AG08395 (cell line): ENCODE results near the gene FIGNL2.
"Not testable (repeated sequence)": the region's sequence is repeated elsewhere in the genome, so short reads cannot be mapped to it uniquely, and the experiment has no call there.

ENCODE experiments used
- DNase-seq: peaks from one replicate; pipeline ENCODE4 v3.0.0; 2012; ENCODE audit warnings: mixed read lengths, low spot score

FIGNL2 gene

DNA sequence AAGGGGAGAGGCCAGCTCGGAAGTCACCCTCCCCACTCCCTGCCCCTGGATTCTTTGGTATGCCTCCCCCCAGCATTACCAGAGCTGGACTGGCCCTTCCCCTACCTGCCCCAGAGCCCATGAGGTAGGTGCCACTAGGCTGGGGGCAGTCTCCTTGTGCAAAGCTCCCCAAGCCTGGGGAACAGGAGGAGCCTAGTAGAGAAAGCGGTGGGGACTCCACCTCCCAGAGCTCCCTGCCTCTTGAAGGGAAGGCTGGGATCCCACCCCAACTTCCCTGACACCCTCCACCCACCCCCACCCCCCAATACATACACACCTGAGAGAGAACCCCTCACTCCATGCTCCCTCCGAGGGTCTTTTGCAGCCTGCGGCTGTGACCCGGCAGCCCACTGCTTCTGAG lies 30.4 kb downstream of the FIGNL2 start:
- DNase-seq: no peak

DNA sequence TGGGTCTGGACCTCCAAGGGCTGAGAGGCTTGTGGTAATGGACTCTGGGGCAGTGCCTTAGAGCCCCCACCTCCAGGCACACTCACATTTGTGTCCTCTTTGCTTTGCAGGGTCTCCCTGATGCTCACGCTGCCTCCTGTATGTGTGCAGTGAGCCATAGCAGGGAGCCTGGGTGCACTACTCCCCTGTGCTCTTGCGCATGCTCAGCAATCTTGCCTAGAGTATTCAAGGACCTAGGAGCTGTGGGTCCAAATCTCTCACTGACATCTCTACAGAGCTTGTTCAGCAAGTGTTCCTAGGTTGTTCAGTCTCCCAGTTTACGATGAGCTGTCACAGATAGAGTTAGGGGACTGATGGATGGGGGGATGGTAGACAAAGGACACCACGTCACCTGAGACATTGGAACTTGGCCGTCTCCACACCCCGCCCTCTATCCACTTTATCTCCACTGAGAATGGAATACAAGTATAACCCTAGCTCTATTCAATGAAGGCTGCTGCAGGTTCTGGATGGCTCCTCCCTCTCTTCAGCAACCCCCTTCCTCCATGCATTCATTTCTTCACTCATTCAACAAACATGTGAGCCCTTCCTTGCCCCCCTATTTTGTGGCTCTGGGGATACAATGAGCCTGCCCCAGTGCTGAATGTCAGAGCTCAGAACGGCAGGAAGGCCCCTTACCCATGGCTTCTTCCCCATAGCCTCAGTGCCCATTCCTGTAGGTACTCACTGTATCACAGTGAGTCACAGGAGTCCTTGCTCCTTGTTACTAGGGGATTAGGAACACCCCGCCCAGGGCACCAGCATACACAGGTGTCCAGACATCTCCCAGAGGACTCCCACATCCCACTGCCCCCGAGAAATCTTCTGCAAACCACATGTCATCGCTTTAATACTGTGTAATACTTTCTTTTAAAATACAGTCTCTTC lies 31.2 kb downstream of the FIGNL2 start:
- no peak for DNase-seq

DNA sequence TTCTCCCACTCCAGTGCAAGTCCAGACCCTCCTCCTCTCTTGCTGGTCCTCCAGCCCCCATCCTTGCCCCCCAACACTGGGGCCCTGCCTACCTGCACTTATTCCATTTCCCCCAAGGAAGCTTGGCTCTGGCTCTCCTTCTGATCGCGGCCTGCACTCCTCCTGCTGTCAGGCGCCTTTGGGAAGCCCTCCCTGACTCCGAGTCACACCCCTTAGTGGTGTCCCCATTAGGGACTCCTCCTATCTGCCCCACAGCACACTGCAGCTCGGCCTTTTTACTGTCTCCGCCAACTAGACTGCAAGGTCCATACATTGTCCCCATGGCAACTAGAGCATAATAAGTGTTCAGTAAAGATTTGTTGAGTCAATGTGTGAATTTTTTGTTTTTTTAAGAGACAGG lies 32.9 kb downstream of the FIGNL2 start:
- no peak for DNase-seq

DNA sequence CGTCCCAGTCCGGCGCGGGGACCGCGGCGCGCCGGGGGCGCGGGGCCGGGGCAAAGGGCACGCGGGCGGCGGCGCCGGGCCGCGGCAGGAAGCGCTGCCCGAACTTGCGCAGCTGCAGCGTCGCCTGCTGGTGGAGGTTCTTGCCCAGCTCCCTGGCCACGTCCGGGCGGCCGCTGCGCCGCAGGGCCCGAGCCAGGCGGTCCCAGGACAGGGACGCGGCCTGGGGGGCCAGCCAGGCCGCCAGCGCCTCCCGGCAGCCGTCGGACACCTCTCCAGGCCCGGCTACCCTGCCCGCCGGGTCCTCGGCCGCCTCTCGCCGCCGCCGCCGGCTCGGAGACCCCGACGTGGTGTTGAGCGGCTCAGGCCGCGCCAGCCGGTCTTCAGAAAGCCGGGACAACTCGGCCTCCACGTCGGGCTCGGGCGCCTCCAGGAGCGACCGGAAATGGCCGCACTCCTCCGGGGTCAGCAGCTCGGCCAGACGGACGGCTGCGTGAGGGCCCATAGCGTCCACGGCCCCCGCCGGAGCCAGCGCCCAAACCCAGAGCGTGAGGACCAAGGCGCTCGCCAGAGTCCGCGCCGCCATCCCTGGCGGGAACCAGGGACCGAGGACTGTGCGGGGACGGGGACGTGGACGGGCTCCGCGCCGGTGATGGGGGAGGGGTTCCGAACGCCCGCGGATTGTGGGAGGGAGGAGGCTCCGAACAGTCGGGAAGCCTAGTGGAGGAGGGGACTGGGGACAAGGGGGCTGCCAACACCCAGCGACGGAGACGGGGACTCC lies 34.0 kb downstream of the FIGNL2 start:
- peak; percentile 89 for DNase-seq

DNA sequence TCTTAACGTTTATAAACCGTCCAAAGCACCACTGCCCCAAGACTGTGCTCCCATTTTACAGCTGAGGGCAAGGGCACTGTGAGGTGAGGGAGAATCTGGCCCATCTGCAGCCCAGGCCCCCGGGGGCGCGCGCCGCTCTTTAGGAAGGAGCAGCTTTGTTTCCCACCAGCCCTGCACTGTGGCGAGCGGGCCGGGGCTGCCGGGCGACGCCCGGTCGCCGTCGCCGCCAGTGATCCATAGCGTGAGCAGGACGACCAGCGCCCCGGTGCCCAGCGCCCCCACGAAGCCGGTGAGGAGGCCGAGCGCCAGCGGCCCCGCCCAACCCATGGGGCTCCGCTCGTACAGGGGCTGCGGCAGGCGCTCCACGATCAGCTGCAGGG lies 34.6 kb downstream of the FIGNL2 start:
- DNase-seq: no peak

DNA sequence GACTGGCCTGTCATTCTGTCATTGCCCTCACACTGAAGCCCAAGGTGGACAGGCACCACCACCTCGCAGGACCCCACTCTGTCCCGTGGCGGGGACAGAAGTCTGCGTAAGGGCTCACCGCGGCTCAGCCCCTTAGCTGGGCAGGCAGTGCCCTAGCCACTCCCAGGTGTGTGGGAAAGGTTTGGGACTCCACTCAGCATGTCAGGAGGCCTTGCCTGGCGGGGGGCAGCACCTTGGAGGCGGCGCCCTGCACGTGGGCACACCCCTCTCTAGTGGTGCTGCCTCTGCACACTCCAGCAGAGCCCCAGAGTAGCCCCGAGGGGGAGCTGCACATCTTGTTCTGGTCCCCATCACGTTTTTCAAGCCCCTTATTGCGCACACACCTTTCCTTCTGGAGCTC lies 35.6 kb downstream of the FIGNL2 start:
- DNase-seq: no peak

DNA sequence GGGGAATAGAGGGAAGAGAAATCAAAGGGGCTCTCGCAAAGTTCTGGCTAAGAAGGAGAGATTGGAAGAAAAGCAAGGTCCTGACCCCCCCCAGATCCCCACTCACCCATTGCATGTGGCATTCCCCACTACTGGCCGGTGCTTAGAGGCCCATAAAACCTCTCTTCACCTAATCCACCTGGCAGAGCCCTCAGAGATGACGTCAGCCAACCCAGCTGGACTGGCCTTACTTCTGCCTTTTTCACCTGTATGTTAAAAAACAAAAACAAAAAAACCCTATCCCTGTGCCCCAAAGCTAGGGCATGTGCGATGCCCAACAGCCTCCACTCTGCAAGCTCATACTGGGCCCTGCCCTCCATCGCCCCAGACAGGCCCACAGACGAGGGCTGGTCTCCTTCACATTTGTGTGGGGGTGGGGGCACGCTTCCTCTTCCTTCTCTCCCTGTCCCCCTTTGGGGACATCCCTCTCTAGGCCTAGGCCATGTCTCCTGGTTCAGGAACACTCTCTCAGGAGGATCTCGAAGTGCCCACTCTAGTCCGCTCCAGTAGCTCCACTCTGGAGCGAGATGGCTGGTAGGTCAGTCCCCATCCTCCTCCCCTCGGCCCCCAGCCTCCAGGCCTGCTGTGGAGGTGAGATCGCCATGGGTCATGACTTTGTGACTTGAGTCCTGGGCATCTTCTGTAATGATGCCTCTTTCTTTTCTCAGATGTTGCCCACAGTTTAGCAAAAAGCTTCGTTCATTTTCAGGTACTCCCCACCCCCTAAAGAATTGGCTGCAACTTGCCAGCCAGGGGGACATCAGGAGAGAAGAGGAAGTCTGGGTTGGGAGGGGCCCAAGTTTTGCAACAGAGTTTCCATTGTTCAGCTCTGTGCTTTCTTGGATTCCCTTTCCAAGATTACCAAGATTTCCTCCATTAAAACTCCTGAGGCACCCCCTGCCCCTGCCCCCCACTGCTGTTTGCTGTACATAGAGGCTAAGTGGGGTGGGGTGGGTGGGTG lies 37.0 kb downstream of the FIGNL2 start:
- DNase-seq: no peak

DNA sequence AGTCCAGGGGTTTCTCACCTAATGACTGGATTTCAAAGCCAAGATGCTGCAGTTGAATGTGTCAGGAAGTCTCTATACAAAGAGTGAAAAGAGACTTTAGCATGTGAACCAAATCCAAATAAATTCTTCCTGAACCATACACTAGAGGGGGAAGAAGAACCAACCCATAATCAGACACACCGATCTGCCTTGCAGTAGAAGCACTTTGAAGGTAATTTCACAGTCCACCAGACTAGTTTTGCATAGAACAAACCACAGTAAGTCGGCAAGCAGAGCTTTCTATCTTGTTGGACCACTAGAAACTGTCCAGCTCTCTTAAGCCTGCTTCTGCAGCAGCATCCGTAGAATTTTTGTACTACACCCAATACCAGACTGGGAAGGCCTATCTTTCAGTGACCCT lies 39.3 kb downstream of the FIGNL2 start:
- no peak for DNase-seq

DNA sequence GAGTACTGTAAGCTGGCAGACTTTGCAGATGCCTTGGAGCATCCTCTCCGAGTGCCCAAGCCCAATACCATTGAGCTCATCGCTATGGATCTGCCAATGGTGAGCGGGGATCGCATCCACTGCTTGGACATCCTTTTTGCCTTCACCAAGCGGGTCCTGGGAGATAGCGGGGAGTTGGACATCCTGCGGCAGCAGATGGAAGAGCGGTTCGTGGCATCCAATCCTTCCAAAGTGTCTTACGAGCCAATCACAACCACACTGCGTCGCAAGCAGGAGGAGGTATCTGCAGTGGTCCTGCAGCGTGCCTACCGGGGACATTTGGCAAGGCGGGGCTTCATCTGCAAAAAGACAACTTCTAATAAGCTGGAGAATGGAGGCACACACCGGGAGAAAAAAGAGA lies 41.6 kb downstream of the FIGNL2 start:
- no peak for DNase-seq

DNA sequence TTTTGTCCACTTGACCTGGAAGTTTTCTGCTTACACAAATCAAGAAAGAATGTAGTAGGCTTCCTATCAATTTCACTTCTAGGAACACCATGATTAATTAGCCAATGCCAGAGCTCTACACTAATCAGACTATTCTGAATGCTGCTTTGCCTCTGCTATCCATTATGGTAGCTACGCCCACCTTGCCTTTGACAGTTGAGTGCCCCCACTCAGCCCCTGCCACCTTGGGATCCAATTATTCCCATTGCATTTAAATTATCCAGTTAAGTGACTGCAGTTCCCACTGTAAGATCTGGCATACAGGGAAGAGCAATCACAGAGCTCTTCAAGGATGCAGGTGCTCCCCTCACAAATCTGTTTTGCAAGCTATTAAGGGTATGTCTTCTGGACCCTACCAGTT lies 47.5 kb downstream of the FIGNL2 start:
- DNase-seq: no peak

DNA sequence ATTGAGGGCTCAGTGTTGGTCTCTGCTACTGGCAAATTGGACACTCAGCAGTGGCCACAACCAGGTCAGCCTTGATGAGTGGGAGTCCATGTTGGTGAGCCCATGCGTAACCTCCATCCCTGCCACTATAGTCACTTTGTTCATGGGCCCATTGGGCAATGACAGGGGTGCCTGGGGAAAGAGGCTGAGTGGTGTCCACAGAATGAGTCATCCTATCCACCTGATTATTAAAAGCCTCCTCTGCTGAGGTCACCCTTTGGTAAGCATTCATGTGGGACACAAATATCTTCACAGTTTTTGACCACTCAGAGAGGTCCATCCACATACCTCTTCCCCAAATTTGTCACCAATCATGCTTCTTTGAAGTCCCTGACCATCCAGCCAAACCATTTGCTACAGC lies 50.0 kb downstream of the FIGNL2 start:
- no peak for DNase-seq

DNA sequence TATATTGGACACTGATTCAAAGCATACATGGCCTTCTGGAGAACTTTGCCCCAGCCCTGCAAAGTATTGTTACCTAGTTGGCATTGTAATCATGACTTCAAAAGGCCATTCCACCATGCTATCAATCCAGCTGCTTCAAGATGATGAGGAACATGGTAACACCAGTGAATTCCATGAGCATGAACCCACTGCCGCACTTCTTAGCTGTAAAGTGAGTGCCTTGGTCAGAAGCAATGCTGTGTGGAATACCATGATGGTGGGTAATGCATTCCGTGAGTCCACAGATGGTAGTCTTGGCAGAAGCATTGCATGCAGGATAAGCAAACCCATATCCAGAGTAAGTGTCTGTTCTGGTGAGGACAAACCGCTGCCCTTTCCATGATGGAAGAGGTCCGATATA lies 50.5 kb downstream of the FIGNL2 start:
- DNase-seq: not testable (repeated sequence)

DNA sequence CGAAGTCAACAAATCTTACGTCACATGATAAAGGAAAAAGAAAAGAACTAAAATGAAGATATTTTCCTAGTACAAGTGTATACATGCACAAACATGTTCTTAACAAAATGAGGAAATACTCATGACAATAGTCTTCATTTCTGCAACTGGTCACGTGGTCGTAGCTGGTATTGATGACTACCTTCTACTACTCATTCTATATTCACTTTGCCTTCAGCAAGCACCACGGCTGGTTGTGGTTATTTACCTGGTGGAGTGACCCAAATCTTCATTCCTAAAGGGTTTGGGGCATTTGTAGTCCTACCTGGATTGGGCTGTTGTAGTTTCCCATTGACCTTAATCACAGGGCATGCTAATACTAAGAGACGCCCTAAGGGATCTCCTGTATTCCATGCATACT lies 51.2 kb downstream of the FIGNL2 start:
- DNase-seq: no peak

DNA sequence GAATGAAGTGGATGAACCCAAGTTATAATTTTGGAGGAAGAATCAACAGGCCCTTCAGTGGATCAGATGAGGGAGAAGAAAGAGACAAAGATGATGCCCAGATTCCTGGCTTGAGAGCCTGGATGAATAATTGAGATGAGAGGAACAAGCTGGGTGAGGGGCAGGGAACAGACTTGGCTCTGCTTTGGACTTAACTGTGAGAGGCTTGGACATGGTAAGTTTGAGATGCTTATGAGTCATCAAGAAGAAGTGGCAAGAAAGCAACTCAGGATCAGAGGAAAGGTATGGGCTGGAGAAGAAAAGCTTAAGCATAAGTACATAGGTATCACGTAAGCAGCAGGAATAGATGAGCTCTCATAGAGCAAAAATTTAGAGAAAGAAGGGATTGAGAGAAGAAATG lies 55.3 kb downstream of the FIGNL2 start:
- DNase-seq: peak; percentile 37

DNA sequence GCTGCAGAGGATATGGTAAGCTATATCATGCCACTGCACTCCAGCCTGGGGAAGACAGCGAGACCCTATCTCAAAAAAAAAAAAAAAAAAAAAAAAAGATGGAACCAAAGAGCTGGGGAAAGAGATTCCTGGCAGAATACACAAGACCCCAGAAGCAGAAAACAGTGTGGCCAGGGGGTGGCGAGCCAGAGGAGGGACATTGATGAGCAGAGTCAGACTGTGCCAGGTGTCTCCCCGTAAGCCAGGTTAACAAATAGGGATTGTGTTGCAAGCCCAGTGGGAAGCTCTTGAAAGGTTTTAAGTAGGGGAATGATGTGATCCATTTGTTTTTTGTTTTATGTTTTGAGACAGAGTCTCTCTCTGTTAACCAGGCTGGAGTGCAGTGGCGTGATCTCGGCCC lies 56.1 kb downstream of the FIGNL2 start:
- no peak for DNase-seq

DNA sequence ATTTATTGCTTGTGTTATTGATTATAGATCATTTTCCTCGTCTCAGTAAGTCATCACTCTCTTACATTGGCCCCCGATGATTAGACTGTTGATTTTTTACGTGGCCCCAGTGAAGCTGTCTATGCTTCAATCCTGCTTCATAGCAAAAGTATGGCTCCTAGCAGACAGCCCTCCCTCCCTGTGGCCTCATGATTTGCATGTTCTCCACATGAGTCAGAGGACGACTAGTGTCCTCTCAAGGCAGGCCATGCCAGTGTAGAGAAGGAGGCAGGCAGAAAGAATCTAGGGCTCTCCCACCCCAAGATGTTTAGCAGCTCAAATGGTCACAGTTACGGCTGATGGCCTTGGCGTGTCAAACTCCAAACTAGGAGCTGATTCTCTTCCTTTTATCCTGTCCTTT lies 59.6 kb downstream of the FIGNL2 start:
- peak; percentile 93 for DNase-seq

DNA sequence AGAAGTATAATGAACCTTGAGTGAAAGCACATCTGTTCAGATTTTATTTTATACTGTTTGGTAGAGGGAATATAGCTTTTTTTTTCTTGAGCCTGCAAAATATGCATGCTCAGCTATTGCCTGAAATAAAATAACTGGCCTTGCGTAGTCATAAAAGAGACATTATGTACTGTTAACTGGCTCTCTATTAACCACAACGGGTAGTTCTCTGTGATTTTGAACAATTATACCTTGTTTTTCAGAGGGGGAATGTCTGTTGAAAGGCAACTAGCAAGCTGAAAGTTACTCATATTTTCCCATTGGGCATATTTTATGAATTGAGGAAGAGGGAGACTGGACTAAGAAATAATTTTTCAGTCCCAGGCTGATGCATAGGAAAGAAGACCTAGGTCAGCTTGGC lies 62.6 kb downstream of the FIGNL2 start:
- no peak for DNase-seq

DNA sequence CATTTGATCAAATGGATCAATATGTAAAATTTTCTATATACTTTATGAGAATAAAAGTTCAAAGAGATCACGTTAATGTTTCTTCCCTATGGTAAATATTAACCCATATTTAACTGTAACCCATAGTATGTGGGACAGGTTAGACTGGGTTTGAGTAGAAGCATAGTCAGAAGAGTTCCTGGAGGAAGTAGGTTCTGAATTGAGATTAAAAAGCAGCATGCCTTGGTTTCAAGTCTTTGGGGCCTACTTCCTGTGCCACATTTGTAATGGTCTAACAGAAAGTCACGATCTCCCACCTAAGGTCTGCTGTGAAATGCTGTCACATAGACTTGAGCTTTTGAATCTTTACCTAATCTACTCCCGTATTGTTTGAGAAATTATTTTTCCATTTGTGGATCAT lies 63.8 kb downstream of the FIGNL2 start:
- no peak for DNase-seq

DNA sequence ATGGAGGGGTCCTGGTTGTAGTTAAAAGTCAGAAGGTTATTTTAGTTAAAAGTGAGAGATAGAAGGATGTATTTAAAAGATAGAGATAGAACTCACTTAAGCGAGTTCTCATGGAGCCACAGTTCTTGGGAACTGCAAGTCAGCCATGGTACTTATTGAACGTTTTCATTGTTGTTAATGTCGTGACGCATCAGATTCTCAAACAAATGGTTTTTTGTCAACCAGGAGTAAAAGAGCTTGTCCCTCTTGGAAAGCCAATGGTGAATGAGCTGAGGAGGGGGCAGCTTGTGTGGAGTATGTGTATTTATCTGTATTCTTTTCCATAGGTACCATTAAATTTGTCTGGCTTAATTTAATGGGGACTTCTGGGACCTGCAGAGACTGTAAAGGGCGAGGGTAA lies 68.6 kb downstream of the FIGNL2 start:
- no peak for DNase-seq

DNA sequence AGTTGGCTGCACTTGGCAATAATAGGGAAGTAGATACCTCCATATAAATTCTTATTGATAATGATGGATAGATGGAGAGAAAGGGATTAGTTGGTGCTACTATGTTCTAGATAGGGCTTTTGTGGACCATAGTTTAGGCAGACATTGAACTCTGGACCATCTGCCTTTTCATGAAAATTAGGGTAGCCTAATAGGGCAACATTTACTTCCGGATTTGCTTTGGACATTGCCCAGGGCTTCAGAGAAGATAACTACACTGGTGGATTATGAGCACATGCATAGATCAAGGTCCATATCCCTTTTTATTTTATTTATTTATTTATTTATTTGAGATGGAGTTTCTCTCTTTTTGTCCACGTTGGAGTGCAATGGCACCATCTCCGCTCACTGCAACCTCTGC lies 70.5 kb downstream of the FIGNL2 start:
- no peak for DNase-seq

DNA sequence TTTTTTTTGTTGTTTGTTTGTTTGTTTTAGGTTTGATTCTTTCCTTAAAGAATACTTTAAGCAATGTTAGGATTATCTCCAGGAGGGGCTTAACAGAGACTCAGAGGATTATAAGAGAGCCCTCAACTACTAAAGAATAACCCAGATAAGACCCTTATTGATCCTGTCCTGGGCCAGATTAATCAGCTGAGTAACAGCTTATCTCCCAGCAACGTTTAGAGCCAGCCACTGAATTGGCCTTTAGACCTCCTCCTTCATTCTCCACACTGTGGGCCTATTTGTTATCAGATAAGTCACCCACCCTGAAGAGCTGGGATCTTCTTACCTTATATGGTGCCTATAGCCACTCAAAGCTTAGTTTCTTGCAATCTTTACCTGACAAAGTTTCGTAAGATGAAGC lies 71.1 kb downstream of the FIGNL2 start:
- no peak for DNase-seq

DNA sequence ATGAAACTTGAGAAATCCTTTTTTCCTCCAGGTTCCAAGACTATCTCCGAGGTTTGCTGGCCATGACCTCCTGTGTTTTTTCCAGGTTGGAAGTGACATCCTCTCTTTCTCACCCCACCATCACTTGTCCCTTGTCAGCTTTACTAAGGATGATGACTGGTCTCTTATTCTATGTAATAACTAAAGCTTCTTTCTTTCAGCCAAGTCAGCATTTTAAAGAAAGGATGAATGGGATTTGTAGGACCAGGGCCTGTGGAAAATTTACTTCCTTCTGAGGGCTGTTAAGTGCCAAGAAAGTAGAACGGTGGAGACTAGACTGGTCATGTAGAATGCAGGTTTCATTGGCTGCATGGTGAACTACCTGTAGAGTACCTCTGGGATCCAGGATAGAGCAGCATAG lies 73.6 kb downstream of the FIGNL2 start:
- DNase-seq: no peak
